ENCODE data around the gene RBM4.

The RBM4 gene

GRCh38 chr11:66691311-66691980 lies 52.9 kb downstream of the RBM4 start:
- DNase-seq = no peak

DNA sequence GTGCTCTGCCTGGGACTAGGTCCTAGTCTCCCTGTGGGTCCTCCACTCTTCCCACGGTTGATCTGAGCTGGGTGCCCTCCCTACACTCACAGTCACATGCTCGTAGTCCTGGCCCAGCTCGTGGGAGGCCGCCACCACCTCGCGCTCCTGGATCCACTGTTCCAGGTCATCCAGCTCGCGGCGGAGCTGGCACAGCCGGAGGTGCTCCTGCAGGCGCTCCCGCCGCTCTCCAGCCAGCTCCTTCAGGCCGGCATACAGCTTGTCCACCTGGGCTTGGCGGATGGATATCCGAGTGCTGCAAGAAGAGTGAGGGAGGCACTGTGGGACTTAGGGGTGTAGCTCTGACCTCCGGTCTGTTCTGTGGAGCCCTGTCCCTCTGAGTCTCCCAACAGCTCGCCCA lies 53.9 kb downstream of the RBM4 start:
- no peak for DNase-seq

GRCh38 chr11:66692871-66693331 lies 54.4 kb downstream of the RBM4 start:
- no peak for DNase-seq

DNA sequence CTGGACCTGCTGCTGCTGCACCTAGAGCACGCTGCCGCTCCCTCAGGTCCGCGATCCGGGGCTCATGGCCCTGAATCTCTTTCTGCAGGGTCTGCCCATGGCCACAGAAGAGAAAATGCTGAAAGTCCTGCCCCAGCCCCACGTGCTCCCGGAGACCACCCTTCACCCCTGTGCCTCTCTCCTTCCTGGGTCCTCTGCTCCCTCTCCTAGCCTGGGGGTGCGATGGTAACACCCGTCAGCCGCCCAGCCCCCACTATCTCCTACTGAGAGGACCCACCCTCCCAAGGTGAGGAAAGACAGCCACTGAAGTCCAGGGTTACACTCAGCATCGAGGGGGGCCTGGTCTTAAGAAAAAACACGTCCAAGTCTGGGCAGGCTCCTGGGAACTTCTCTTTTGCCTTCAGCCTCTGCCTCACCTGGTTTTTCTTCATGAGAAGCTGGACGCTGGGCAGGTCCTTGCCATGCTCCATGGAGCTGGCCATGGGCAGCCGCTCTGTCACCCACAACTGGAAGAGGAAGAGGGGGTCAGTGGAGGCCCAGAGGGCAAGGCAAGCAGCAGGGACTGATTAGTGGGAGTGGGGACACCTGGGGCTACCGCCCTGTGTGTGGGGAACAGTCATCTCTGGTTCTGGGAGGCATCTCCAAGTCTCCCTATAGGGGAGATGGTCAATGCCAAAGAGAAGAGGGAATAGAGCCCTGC lies 55.0 kb downstream of the RBM4 start:
- no peak for DNase-seq

- no peak for DNase-seq
These were observed 55.5 kb downstream of the RBM4 start for GRCh38 chr11:66694056-66694410.

GRCh38 chr11:66694732-66695207 lies 56.3 kb downstream of the RBM4 start:
- peak; percentile 84 for DNase-seq
